ENCODE results near the gene PARVB.

The PARVB gene

GRCh38 chr22:44219101-44219870, 195.2 kb downstream of the PARVB start:
- no peak for DNase-seq (ENCODE audit: low spot score)

GRCh38 chr22:44220727-44221680, 196.9 kb downstream of the PARVB start:
- no peak for DNase-seq (ENCODE audit: low spot score)

- no peak for DNase-seq (ENCODE audit: low spot score)
These were observed 197.8 kb downstream of the PARVB start for GRCh38 chr22:44221710-44222475.

Measured in GM03348 (cell line).